ENCODE data around the gene CNEP1R1. TPM values are rescaled to one million over a fixed set of nuclear protein-coding genes. Genes with fewer than 3 reads are reported as not detected.

Gene CNEP1R1
- total RNA-seq, 1 donor from 2014 or later = 30.5 TPM

DNA sequence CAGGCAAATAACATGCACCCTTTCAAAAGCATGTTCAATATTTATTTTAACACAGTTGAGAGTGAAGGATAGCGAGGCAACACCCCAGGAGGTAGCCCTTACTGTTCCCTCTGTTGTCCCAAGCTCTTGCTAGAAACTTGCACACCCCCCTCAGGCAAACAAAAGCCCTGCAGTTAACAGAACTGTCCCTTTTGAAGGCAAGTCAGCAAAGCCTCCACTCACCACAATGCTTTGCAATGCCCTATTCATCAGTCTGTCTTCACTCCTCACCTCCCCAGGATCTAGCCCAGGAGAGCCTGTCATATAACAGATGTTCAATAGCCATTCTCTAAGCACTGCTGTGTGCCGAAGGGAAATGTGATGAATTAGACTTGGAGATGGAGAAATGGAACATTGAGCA, 3.5 kb upstream of the CNEP1R1 start:
- DNase-seq = peak; percentile 3

DNA sequence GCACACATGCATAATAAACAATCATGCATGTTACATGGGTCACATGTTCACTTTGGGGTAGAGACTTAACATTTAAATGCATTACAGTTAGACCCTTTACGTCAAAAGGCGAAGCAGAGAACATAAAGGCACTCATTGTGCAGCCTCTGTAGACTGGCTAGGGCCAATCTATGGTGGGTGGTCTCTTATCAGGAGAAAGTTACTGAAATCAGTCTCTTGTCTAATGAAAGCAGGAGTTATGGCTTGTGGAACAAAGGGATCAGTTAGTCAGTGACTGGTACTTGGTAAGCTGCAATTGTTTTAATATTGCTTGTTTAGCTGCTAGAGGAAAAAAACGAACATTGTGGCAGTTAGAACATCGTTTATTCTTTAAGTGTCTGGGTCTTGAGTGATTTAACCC, 1.4 kb upstream of the CNEP1R1 start:
- DNase-seq = no peak

DNA sequence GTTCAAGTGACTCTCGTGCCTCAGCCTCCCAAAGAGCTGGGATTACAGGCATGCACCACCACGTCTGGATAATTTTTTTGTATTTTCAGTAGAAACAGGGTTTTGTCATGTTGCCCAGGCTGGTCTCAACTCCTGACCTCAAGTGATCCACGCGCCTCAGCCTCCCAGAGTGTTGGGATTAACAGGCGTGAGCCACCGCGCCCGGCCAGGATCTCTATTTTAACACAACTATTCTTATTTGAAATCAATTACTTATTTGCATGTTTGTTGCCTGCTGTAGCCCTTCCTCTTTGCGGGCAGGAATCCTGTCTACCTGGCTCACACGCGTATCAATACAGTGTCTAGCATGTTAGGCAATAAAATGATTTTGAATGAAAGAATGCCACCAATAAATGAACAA, 818 bp upstream of the CNEP1R1 start:
- no peak for DNase-seq

DNA sequence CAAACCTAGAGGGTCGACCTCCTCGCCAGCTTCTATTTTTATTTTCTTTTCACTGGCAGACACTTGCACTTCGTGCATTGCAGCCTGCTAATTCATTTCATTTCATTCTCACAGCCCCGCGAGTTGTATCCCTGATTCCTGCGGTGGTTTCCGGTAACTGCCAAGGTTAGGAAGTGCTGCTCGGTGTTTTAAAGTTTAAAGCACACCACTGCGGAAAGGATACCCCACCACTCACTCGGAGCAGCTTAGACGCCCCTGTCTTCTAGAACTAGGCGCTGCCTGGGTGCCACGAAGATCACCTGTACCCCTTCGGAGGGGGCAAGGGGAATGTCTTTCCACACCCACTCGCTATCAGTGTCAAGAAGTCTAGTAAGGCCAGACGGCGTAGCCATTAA, 509 bp downstream of the CNEP1R1 start:
- peak; percentile 28 for DNase-seq

GRCh38 chr16:50027829-50028228, 2.8 kb downstream of the CNEP1R1 start:
- no peak for DNase-seq

DNA sequence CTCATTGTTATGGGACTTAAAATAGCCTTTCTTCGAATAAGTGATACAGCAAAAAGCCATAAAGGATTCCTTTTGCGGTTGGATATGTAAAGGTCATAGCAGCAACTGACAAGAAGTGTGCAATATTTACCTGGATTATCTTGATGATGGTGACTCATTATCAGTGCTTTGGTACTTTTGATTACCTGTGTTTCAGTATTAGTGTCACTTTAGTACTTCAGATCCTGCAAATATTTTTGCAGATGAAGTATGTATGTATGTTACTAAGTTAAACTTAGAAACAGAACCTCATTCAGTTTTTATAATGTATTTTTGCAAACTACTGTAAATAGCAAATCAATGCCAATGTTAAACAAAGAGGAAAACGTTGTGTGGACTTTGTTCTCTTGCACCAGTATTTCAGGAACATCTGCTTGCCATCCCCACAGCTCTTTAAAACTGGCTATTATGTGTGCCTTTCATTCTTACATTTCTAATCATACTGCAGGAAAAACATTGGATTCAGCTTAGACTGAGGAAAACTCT, 10.5 kb downstream of the CNEP1R1 start:
- no peak for DNase-seq

- no peak for DNase-seq
Measured at GRCh38 chr16:50036426-50036825, 11.4 kb downstream of the CNEP1R1 start.

DNA sequence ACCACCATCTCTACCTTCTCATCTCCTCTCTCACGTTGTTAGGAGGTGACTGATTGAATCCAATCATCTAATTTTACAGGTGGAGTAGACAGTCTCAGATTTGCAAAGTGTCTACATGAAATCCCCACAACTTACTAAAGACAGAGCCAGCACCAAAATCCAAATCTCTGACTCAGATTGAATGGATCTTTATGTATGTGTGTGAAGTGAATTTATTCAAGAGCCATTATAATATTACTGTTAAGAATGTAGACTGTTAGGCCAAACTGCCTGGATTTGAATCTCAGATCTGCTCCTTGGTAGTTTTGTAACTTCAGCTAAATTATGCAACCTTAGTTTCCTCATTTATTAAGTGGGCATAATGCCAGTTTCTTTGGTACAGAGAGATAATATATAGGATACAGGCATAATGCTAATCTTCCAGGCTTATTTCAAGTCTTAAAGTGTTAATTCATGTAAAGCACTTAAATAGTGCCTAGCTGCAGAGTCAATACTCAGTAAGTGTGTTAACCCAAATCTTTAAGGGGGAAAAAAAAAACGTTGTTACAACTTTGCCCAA, 12.7 kb downstream of the CNEP1R1 start:
- no peak for DNase-seq

- no peak for DNase-seq
Measured at GRCh38 chr16:50038286-50038685, 13.3 kb downstream of the CNEP1R1 start.

GRCh38 chr16:50038756-50039529, 13.9 kb downstream of the CNEP1R1 start:
- DNase-seq = no peak

- no peak for DNase-seq
Measured at GRCh38 chr16:50040018-50040417, 15.0 kb downstream of the CNEP1R1 start.

- no peak for DNase-seq
Measured at GRCh38 chr16:50040710-50041109, 15.7 kb downstream of the CNEP1R1 start.

DNA sequence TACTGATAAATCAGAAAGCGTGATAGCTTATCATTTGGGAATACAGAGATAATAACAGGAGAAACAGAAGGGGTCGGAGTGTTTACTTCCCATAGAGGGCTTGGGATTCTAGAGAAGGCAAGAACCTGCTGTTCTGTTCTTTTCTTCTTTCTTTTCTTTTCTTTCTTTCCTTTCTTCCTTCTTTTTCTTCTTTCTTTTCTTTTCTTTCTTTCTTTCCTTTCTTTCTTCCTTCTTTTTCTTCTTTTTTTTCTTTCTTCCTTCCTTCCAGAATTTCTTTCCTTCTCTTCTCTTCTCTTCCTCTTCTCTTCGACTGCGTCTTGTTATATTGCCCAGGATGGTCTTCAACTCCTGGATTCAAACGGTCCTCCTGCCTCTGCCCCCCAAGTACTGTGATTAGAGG, 18.3 kb downstream of the CNEP1R1 start:
- no peak for DNase-seq

- no peak for DNase-seq
Measured at GRCh38 chr16:50045412-50045811, 20.4 kb downstream of the CNEP1R1 start.

- no peak for DNase-seq
Measured at GRCh38 chr16:50046853-50047252, 21.8 kb downstream of the CNEP1R1 start.

GRCh38 chr16:50047864-50048263, 22.8 kb downstream of the CNEP1R1 start:
- DNase-seq = no peak

DNA sequence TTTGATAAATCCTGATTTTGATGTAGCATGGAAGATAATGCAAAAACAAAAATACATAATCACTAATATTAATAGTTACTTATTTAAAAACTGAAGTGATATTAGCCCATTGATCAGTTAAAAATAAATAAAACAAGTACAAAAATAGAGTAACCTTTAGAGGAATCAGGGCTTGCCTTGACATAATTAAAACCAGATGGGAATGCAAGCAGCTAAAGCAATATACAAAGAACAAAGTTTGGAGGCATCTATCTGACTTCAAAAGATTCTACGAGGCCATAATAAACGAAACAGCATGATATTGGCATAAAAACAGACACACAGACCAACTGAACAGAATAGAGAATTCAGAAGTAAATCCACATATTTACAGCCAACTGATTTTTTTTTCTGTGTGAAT, 25.8 kb downstream of the CNEP1R1 start:
- no peak for DNase-seq

- DNase-seq = no peak
Measured at GRCh38 chr16:50056226-50056625, 31.2 kb downstream of the CNEP1R1 start.

DNA sequence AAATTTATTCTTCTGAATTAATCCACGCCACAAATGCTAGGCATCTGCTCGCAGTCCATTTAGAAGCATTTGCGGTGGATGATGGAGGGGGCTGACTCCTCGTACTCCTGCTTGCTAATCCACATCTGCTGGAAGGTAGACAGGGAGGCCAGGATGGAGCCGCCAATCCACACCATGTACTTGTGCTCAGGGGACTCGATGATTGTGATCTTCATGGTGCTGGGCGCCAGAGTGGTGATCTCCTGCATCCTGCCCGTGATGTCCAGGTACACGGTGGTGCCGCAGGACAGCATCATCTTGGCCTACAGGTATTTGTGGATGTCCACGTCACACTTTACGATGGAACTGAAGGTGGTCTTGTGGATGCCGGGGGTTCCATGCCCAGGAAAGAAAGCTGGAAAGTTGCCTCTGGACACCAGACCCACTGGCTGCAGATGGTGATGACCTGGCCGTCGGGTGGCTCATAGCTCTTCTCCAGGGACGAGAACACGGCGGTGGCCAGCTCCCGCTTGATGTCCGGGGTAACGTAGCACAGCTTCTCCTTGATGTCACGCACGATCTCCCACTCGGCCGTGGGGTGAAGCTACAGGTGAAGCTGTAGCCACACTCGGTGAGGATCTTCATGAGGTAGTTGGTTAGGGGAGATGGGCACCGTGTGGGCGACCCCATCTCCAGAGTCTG, 33.2 kb downstream of the CNEP1R1 start:
- DNase-seq = no peak

DNA sequence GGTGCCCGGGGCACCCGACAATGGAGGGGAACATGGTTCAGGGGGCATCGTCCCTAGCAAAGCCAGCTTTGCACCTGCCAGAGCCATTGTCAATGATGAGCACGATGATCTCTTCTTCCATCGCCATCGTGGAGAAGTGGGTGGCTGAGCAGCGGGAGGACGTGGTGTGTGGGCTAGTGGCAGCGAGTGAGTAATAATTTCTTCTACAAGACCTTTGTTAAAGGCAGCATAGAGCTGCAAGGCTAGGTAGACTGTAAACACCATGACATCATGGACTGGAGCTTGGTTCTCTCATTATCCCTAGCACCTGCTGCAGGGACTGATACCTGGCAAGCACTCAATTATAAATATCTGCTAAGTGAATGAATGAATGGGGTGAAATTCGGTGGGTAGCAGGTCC, 34.1 kb downstream of the CNEP1R1 start:
- no peak for DNase-seq

- DNase-seq = no peak
Measured at GRCh38 chr16:50059669-50060068, 34.6 kb downstream of the CNEP1R1 start.

- no peak for DNase-seq
Measured at GRCh38 chr16:50061326-50061725, 36.3 kb downstream of the CNEP1R1 start.

GRCh38 chr16:50065241-50065623, 40.2 kb downstream of the CNEP1R1 start:
- DNase-seq = no peak

Measured in dermis blood vessel endothelial cell (primary cell).